Activated T-helper 1 cell treated with anti-CD3 and anti-CD28 coated beads, Interleukin-2, amount 50 U/mL, for 16 hours (primary cell): Measurements from ENCODE around the gene FOCAD.

Experiments used
- DNase-seq, 2 donors: peaks; one replicate each; pipeline ENCODE4 v3.0.0-alpha.2; 2020; ENCODE audit warnings: low read depth in 1 of 2, low spot score in 1 of 2

The FOCAD gene

DNA sequence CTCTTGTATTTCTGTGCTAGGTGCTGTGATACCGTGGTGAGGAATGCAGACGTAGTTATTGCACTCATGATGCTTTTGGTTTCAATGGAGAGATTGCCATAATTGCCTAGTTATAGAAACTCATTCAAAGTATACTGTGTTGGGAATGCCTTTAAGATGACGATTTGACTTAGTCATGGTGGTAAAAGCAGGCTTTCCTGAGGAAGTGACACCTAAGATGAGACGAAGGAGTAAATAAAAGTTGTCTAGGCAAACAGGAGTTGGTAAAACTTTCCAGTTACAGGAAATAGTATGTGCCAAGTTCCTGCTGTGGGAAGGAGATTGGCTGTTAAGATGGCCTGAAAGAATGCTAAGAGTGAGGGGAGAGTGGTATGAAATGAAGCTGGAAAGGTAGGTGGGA is 48.1 kb downstream of the FOCAD start:
- DNase-seq = no peak

DNA sequence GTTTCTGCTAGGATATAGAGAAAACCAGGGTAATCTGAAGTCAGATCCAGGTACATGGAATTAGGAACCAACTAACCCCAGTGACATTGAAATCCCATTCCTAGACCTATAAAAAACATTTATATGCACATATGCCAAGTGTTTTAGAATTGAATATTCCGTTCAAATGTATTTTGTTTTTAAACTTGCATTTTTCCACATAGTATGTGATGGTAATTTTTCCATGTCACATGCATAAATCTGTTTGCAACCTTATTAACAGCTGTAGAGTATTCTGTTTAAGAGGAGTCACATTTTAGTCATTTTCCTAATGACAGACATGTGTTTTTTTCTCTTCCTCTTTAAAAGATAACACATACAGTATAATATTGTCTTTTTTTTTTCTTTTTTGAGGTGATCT is 50.2 kb downstream of the FOCAD start:
- DNase-seq = no peak

DNA sequence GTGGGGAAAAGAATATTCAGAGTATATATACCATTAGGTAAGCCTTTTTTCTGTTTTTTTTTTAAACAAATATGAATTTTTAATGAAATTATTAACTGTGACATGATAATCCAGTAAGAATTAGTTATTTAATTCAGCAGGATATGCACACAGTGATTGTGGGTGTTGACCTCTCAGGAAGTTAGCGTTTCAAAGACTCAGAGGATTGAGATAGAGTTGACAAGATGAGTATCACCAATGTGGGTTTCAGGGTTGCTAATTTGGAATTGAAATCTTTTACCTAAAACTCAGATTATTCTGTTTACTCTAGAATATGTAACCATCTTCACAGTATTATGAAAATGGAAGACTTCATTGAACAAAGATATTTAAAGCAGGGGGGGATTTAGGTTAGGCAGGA is 56.2 kb downstream of the FOCAD start:
- no peak for DNase-seq

DNA sequence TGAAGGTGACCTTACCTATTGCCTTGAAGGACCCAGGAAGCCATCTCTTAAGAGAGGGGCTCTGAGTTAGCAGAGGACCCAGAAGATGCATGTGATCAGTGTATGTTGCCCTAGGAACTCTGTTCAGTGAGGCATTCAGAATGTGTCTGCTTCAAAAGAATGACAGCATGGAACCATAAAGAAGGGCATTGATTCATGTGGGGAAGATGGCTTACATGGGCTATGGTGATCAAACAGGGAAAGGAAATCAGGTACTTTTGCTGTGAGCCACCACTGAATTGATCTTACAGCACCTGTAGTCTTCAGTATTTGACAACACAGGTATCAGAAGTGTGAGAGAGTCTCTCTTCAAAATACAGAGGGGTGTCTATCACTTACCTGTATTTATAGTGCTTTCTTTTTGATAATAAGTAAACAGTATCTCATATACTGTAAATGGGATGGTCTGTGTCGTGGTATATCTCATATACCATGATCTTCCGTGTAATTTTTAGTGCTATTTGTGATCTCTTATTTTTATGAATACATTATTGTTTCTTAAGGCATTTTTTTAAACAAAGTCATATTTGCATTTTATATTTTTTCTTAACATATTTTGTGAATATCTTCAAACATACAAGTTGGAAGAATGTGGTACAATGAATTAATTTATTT is 57.0 kb downstream of the FOCAD start:
- no peak for DNase-seq

DNA sequence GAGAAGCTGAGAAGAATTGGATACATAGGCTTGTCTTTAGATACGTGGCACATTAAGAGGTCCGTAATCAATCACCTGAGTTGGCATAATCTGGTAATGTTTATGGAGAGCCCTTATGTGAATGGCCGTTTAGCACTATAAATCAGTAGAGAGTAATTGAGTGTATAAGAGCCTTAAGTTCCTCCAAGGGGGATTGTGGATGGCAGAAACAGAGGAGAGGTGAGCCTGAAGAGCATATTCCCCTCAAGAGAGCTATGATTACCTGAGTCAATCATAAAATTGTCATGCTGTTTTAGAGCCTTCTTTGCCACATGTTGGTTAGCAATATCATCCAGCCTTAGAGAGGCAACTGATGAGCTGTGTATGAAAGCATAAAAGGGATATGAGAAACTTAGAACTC is 58.8 kb downstream of the FOCAD start:
- no peak for DNase-seq

DNA sequence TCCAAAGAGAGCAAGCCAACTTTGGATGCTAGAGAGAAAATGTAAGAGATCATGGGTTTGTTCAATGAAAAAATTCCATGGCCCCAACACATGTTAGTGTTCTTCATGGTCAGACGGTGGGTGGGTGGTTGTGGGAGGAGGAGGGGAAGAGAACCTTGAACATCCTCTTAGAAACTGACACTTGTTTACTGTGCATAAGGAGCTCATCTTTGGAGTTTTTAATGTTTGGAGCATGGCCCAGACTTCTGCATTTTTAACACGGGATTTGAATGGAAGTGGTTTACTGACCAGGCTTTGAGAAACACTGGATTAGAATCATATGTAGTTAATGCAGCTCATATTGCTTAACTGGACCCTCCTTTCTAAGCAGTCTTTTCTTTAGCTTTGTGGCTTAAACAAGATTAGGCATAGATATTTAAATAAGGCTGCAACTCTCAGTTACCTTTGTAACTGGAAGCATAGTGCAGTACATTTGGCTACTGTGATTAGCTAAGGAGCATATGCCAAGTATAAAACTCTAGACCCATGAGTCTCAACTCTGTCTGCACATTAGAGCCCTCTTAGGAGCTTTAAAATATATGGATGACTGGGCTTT is 60.1 kb downstream of the FOCAD start:
- DNase-seq = no peak

DNA sequence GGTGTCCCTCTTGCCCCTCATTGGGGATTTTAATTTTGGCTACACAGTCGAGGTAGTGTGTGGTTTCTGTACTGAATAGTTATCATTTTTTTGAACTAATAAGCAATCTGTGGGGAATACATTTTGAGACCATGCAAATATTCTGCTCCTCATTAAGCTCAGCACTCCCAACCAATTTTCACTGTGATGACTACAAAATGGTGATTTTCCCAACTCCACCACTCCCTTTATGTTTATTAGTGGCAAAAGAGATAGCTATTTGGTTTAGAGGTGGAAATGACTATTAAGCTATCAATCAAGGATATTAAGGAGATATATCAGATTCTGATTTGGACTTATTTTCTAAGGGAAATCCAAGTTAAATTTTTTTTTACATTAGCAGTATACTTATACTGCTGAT is 62.9 kb downstream of the FOCAD start:
- no peak for DNase-seq

DNA sequence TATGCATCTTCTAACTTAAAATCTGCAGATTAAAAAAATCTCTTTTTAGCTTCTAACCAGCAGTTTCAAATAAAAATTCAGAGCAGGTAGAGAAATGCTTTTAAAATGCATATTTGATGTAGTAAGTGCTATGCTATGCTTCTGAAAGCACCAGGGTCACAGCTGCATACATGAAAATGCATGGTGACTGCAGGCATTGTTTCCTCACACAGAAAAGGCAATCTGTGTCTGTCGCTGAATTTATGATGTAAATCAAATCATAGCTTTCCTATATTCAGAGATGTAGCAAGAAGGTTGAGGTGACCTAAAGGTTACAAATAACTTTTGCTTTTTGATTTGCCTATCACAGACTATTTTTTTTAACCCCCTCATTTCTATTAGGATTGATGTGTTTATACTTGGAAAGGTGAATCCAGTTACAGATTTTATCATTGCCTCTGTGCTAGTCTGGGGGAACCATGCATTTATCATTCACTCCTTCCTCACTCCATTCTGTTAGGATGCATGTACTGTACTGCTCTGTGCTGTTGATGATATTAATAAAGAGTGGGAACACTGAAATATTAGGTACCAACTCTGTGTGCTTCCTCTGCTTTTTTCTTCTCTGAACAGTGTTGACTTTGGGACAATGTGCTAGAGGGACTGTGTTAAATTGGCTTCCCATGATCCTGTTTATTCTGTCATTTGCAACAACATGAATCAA is 65.6 kb downstream of the FOCAD start:
- DNase-seq = no peak

DNA sequence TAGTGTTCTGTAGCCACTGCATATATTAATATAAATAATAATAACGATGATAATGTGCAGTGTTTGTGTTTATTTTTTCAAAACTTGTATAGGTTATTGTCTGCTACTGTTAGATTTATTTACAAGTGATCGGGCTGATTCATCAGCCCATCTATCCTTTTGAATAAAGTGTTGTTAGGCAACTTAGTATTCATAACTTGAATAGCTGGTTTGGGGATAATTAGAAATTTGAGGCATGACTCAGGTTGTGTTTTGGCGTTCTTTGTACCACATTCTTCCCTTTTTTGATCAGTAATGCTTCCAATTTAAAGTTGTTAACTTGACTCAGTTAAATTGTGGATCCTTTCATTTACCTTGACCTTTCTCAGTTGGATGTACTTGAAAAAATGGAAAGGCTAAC is 69.7 kb downstream of the FOCAD start:
- DNase-seq = no peak

DNA sequence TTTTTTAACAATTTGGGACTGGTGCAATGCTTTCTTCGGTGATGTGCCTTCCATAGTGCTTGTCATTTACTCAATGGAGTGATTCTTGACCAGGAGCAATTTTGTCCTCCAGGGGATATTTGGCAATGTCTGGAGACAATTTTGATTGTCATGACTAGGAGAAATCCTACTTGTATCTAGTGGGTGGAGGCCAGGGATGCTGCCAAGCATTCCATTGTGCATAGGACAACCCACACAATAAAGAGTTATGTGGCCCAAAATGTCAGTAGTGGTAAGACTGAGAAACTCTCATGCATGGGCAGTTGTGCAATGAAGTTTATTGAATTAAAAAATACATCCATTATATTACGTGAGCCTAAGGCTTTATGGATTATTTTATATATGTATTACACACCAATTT is 70.5 kb downstream of the FOCAD start:
- no peak for DNase-seq

DNA sequence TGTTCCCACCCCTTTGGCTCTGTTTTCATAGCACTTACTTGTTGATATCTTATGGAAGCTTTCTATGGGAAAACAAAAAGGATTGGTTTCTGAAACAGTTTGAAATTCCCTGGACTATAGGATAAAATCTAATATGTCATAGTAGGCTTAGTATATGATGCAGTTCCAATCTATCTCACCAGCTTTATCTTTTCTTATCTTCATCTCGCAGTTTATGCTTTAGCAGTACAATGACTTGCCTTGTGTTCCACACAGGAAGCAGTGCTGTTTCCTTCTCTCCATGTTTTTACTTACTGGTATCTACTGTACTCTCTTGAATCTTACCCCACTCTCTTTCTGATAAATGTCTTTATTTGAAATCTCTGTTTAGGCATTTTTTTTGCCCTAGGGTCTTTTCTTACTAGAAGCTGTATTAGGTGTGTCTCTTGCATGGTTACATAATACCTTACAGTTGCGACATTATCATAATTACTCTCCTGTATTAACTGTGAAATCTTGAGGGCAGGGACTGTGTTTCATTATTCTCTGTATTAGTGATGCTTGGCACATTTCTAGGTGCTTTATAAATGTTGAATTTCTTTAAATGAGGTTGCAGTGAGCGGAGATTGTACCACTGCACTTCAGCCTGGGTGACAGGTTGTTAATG is 76.3 kb downstream of the FOCAD start:
- no peak for DNase-seq

DNA sequence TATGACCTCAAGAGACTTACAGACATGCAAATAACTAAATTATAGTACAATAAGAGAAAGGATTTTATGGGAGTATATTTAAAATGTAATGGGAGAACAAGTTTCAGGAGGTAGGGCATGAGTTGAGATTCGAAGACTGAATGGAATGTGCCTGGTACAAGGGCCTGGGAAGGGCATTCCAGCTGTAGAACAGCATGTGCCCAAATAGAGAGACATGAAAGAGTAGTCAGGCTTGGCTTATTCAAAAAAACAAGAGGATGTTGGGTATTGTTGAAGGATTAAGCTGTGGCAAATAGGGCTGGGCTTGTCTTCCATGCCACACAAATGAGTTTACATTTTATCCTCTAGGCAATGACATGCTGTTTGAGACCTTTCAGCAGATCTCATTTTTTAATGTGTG is 86.9 kb downstream of the FOCAD start:
- no peak for DNase-seq

DNA sequence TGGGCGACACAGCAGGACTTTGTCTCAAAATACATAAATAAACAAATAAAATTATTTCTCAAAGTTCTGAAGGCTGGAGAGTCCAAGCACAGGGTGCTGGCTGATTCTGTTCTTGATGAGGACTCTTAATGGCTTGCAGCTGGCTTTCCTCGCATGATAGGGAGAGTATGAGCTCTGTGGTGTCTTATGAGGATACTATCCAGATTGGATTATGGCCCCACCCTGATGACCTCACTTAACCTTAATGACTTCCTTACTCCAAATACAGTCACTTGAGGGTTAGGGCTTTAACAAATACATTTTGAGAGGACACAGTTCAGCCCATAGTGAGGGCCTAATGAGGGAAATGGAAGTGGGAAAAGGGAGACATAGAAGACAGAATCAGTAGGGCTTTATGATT is 87.7 kb downstream of the FOCAD start:
- no peak for DNase-seq

DNA sequence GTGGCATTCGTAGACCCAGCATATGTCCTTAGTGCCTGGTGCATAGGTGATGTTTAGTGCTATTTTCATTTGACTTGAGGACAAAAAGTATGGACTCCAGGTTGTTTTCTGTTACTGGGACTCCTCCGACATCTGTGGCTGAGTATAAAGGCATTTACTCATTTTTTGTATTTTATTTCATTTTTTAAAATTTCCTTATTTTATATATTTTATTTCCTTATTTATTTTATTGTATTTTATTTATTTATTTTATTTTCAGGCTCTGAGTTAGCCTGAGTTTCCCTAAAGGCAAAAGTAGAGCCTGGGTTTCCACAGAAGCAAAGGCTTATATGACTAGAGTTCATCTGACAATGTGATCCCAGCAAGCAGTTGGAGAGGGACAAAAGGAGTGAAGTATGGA is 91.6 kb downstream of the FOCAD start:
- no peak for DNase-seq

DNA sequence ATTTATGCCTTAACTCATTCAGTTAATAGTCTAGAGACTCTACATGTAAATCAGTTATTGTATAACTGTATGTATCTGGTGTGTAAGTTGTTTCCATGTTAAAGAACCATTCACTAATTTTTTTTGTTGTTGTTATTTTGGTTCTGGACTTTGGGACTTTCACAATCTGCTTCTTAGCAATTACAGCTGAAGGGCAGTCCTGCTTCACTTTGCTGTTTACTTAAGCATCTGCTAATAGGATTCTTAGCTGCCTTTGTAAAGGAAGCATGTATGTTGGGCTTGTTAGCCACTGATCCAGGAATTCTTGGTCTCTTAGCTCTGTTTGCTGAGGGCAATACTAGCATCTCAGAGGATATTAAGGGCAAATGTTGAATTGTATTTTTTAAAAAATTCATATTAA is 97.0 kb downstream of the FOCAD start:
- DNase-seq = no peak

DNA sequence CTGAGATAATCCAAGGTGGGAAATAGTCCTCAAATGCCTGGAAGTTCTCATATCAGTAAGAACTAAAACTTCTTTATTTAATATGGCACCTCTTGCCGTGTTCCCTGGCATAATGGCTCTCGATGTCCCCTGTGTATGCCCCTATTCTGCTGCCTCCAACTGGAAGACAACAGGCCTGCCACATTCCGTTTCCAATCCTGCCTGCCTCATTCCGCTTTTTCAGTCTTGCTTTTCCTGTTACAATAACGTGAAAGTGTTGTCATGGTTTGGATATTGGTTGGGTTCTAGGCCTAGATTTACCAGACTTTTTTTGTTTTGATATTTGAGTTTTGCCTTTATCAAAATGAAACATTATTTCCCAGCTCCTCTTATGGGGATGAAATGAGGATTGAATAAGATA is 98.2 kb downstream of the FOCAD start:
- no peak for DNase-seq

DNA sequence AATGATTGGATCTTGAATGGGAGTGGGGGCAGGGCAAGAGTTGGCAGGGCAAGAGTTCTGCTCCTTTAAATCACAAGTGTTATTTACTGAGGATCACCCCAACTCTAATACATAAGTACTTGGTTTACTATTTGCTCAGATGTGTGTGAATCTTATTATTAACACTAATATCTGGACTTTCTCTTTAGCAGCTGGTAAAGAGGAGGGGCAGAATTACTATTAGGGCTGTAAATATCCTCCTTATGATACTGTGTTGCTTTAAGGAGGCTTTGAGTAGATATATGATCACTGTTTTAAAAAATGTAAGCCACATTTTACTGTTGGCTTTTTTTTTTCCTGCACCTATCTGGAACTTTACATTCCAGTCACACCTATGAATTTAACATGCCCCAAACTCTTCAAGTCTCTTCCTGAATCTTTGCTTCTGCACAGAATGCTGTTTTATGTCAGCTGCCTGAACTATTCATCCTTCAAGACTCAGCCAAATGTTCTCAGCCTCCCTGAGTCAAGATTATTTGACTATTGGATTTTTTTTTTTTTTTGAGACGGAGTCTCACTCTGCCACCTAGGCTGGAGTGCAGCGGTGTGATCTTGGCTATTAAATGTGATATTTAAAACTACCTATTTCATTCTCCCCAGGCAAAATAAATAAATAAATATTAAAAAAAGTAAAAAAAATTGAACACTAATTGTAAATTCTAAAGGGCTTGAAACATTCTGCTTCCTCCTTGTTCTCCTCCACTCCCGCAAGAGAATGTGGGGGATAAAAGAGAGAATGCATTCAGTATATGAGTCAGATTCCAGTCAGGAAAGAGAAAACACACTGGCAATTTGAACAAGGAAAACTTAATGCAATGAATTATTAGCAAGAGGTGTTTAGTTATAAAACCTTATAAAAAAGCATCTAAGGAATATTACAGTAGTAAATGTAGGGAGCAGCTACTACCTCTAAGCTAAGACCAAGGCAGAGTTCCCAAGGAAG is 99.3 kb downstream of the FOCAD start:
- DNase-seq = no peak

DNA sequence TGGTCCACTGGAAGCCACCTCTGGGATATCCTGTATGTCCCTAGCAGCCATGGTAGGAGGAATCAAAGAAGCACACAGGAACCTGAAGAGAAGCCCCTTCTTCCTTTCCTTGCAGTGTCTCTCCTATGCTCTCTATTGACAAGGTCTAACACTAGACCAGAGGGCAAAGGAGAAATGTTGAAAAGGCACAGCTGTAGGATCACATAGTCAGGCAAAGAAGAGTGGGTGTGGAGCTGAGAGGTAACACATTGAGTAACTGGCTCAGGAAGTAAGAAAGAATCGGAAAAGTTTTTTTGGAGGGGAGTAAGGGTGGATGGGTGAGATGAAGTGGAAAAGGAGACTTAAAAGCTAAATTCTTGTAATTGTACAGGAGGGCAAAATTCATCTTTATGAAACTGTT is 100.1 kb downstream of the FOCAD start:
- DNase-seq = no peak

DNA sequence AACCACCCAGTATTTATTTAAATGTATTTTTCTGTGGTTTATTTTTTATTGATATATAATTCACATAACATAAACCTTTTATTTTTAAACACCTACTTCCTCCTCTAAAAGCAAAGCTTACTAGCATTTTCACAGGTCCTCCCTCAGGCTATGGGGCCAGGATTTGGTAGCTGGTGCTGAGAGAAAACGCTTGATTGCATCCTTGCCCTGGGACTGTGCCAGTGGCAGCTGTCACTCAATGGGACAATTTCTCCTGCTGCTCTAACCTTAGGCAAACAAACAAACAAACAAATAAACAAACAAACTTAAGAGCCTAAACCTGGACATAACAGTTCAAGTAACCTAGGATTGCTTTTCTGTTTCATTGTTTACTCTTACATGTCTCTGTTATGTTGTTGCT is 102.7 kb downstream of the FOCAD start:
- DNase-seq = no peak

DNA sequence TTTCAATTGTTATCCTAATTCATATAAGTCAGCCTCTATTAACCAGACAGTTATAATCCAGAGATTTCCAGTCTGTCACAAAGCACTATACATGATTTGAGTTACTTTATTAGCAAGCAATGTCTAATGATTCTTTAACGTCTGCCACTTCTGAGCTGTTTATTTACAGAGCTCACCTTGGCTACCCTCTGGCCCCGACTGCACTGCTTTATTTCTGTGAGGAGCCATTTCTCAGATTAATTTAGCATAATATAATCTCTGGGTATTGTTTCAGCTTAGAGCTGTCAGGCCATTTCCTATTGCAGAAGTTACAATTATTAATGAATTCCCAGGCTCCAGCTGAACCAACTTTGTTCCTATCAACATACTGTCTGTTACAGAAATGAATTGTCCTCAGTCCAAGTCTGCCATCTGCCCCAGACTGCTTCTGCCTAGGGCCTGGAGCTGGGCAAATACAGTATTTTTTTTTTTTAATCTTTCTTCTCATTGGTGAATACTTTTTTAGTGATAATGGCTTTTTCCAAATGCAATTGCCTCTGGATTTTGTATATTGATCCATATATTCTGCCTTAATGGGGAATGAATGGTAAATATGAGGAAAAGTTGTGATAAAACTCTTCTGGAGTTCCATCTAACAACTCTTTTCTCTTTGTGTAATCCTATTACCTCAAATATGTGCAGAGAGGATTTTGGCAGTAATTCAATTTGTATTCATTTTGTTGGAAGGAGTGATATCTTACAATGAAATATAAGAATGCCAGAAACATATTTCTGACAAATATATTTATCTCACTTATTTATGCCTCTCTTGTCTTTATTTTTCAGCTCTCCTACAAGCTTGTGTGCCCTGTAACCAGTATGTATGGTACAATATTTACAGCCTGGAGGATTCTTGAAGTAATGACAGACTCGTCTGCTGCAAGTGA is 104.7 kb downstream of the FOCAD start:
- no peak for DNase-seq
